ENCODE results near the gene CCDC61. TPM values are rescaled to one million over a fixed set of nuclear protein-coding genes. Genes with fewer than 3 reads are reported as not detected.

CCDC61 gene
- total and polyA plus RNA-seq, 2 donors (not counting 1 experiment from before 2014, with no cell fraction given), result 20.6 to 30.1 TPM

GRCh38 chr19:46000491-46001246 lies 5.4 kb downstream of the CCDC61 start:
- 3% methylated on average over 30 of the region's 34 CpGs for WGBS (ENCODE audit: insufficient coverage)
- Histone ChIP-seq H4K20me1 (ENCODE audit: control insufficient read depth, insufficient read depth, low read length, poor library complexity, severe bottlenecking) (peaks cover 34% of the 10 kb centered on the region), H3K4me3 (ENCODE audit: control extremely low read depth in 1 of 5, extremely low read depth in 1 of 5, insufficient read depth in 1 of 5, low read depth in 2 of 5, low read length in 4 of 5) (peak overlapping the region in 1 of 5 experiments; percentile 8), H3K27ac (ENCODE audit: low read length in 2 of 2) (no peak overlapping the region), H3K79me2 (ENCODE audit: control insufficient read depth, insufficient read depth, low read length) (peaks cover 52% of the 10 kb centered on the region), H3K9ac (ENCODE audit: low read length) (no peak overlapping the region), H3K9me3 (ENCODE audit: control extremely low read depth in 1 of 3, control insufficient read depth in 2 of 3, insufficient read depth in 1 of 3, low read length in 2 of 3) (peaks cover 0 to 6% (median 0%) of the 10 kb centered on the region in 3 donors), H3K36me3 (replicated peaks in 1 of 2; ENCODE audit: control extremely low read depth in 1 of 2, control insufficient read depth in 1 of 2, extremely low read depth in 1 of 2, insufficient read depth in 2 of 2, low read length in 1 of 2) (no peaks in the 10 kb centered on the region), H3K4me2 (replicated peaks; ENCODE audit: low read depth, low read length, poor library complexity, severe bottlenecking) (peak overlapping the region; percentile 69), H3K4me1 (ENCODE audit: control insufficient read depth in 2 of 2, insufficient read depth in 2 of 2, low read length in 2 of 2) (peaks cover 21 to 23% of the 10 kb centered on the region in 2 donors), H3K27me3 (replicated peaks in 1 of 4; ENCODE audit: control extremely low read depth in 1 of 4, control insufficient read depth in 3 of 4, insufficient read depth in 4 of 4, low read length in 3 of 4) (peaks cover 0 to 16% (median 7%) of the 10 kb centered on the region in 4 experiments), H2AFZ (ENCODE audit: insufficient read depth, low read depth, low read length, poor library complexity, severe bottlenecking) (peak overlapping the region; percentile 41)
- ChIA-PET CTCF (interaction anchor here (1.4 to 1.6 kb wide), 2 partner anchors 10 to 28 kb away, joined by 3 to 5 read pairs; no protein-coding TSS in a partner anchor), POLR2A (no interaction called here)
- DNase-seq (peak; percentile 76), ATAC-seq (ENCODE audit: low read depth) (peak; percentile 97)
- peak overlapping the region; percentile 81 for H3K4me3 Mint-ChIP-seq
- H3K27me3 Mint-ChIP-seq, result peaks cover 20% of the 10 kb centered on the region
- intact Hi-C loops (cut with micrococcal nuclease), result no loop called here
- H3K27ac Mint-ChIP-seq, result no peak overlapping the region
- peaks cover 34% of the 10 kb centered on the region for H3K4me1 Mint-ChIP-seq
- no peak for TF ChIP-seq CTCF (IDR thresholded peaks at IDR 0.05)
- TF ChIP-seq EZH2 (IDR thresholded peaks at IDR 0.05; ENCODE audit: borderline replicate concordance, insufficient read depth, low read depth, low read length, poor library complexity, severe bottlenecking), result no peak
- H3K9me3 Mint-ChIP-seq (ENCODE audit: insufficient read depth), result no peaks in the 10 kb centered on the region

GRCh38 chr19:46002678-46003275 lies 7.5 kb downstream of the CCDC61 start:
- WGBS (ENCODE audit: insufficient coverage), result 100% methylated on average over 7 of the region's 15 CpGs
- no peak for ATAC-seq (ENCODE audit: low read depth)
- Mint-ChIP-seq H3K27me3 (peaks cover 20% of the 10 kb centered on the region), H3K27ac (no peak overlapping the region), H3K4me3 (no peak overlapping the region), H3K4me1 (peaks cover 26% of the 10 kb centered on the region), H3K9me3 (ENCODE audit: insufficient read depth) (no peaks in the 10 kb centered on the region)
- peaks cover 0 to 16% (median 7%) of the 10 kb centered on the region in 4 experiments for H3K27me3 ChIP-seq (replicated peaks in 1 of 4; ENCODE audit: control extremely low read depth in 1 of 4, control insufficient read depth in 3 of 4, insufficient read depth in 4 of 4, low read length in 3 of 4)
- TF ChIP-seq CTCF (IDR thresholded peaks at IDR 0.05), result no peak
- no peak for TF ChIP-seq EZH2 (IDR thresholded peaks at IDR 0.05; ENCODE audit: borderline replicate concordance, insufficient read depth, low read depth, low read length, poor library complexity, severe bottlenecking)
- H3K4me1 ChIP-seq (ENCODE audit: control insufficient read depth in 2 of 2, insufficient read depth in 2 of 2, low read length in 2 of 2), result peaks cover 15 to 17% of the 10 kb centered on the region in 2 donors
- CTCF ChIA-PET, result interaction anchor here (1.0 to 1.6 kb wide), 3 partner anchors 8 to 26 kb away, joined by 3 to 5 read pairs (median 3); no protein-coding TSS in a partner anchor
- H4K20me1 ChIP-seq (ENCODE audit: control insufficient read depth, insufficient read depth, low read length, poor library complexity, severe bottlenecking), result peaks cover 34% of the 10 kb centered on the region
- H3K27ac ChIP-seq (ENCODE audit: low read length in 2 of 2), result no peak overlapping the region
- H3K4me2 ChIP-seq (replicated peaks; ENCODE audit: low read depth, low read length, poor library complexity, severe bottlenecking), result no peak overlapping the region
- no peak overlapping the region for H2AFZ ChIP-seq (ENCODE audit: insufficient read depth, low read depth, low read length, poor library complexity, severe bottlenecking)
- H3K36me3 ChIP-seq (replicated peaks in 1 of 2; ENCODE audit: control extremely low read depth in 1 of 2, control insufficient read depth in 1 of 2, extremely low read depth in 1 of 2, insufficient read depth in 2 of 2, low read length in 1 of 2), result peaks cover 2 to 6% of the 10 kb centered on the region in 2 experiments
- no peak overlapping the region for H3K4me3 ChIP-seq (ENCODE audit: control extremely low read depth in 1 of 5, extremely low read depth in 1 of 5, insufficient read depth in 1 of 5, low read depth in 2 of 5, low read length in 4 of 5)
- POLR2A ChIA-PET, result no interaction called here
- H3K9me3 ChIP-seq (ENCODE audit: control extremely low read depth in 1 of 3, control insufficient read depth in 2 of 3, insufficient read depth in 1 of 3, low read length in 2 of 3), result peaks cover 0 to 6% (median 0%) of the 10 kb centered on the region in 3 donors
- intact Hi-C loops (cut with micrococcal nuclease), result no loop called here
- H3K79me2 ChIP-seq (ENCODE audit: control insufficient read depth, insufficient read depth, low read length), result peaks cover 36% of the 10 kb centered on the region
- no peak for DNase-seq
- H3K9ac ChIP-seq (ENCODE audit: low read length), result no peak overlapping the region

All from B cell (primary cell).